Fibroblast of mammary gland (primary cell): ENCODE data around the gene HARBI1.

Experiments used
- DNase-seq: peaks from one replicate; pipeline ENCODE4 v3.0.0-alpha.2; 2010; ENCODE audit warnings: low read depth
- H3K4me3 ChIP-seq: 2 replicates; pipeline ENCODE4 v1.5.1; 2011; ENCODE audit warnings: low read depth, mild to moderate bottlenecking, low read length, moderate library complexity; ENCODE audit not compliant: control insufficient read depth
- TF ChIP-seq, protein P1 (sequence below): conservative IDR thresholded peaks from 2 replicates; pipeline ENCODE4 v1.5.1; 2011; ENCODE audit warnings: low read depth, low read length, inconsistent platforms; ENCODE audit not compliant: control insufficient read depth, insufficient read depth

HARBI1 gene

GRCh38 chr11:46600194-46600960 lies 16.6 kb downstream of the HARBI1 start:
- TF ChIP-seq, protein P1, sequence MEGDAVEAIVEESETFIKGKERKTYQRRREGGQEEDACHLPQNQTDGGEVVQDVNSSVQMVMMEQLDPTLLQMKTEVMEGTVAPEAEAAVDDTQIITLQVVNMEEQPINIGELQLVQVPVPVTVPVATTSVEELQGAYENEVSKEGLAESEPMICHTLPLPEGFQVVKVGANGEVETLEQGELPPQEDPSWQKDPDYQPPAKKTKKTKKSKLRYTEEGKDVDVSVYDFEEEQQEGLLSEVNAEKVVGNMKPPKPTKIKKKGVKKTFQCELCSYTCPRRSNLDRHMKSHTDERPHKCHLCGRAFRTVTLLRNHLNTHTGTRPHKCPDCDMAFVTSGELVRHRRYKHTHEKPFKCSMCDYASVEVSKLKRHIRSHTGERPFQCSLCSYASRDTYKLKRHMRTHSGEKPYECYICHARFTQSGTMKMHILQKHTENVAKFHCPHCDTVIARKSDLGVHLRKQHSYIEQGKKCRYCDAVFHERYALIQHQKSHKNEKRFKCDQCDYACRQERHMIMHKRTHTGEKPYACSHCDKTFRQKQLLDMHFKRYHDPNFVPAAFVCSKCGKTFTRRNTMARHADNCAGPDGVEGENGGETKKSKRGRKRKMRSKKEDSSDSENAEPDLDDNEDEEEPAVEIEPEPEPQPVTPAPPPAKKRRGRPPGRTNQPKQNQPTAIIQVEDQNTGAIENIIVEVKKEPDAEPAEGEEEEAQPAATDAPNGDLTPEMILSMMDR = no peak
- no peak overlapping the region for H3K4me3 ChIP-seq
- peak; percentile 56 for DNase-seq

GRCh38 chr11:46599340-46600193 lies 17.5 kb downstream of the HARBI1 start:
- TF ChIP-seq, protein P1 = no peak
- DNase-seq = peak; percentile 48
- H3K4me3 ChIP-seq = no peak overlapping the region

DNA sequence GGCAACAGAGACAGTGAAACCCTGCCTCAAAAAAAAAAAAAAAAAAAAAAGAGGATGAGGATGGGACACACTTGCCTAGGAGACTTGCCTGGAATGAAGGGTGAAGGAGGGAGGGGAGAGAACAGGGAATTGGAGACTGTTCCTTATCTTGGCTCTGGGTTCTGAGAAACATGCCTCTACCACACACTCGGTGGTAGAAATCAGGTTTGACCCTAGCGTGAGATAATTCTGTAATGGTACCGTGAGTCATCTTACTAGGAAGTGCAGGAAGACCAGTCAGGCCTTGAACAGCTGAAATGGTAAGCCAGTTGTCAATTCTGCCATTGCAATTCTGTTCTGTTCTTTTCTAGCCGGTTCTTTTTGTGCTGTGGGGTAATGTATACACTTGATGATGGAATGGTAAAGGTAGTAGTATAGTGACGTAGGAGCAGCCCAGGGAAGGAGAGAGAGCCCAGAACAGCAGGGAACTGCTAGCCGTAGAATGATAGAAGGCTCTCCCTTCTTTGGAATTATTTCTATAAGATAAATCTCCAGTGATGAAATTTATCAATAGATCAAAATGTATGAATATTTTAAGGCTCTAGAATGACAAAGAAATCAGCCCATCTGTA lies 19.3 kb downstream of the HARBI1 start:
- peak; percentile 40 for DNase-seq
- TF ChIP-seq, protein P1 = no peak
- no peak overlapping the region for H3K4me3 ChIP-seq

GRCh38 chr11:46597155-46597554 lies 19.9 kb downstream of the HARBI1 start:
- H3K4me3 ChIP-seq = no peak overlapping the region
- DNase-seq = no peak
- TF ChIP-seq, protein P1 = no peak

GRCh38 chr11:46594785-46595184 lies 22.2 kb downstream of the HARBI1 start:
- TF ChIP-seq, protein P1 = no peak
- DNase-seq = no peak
- no peak overlapping the region for H3K4me3 ChIP-seq

DNA sequence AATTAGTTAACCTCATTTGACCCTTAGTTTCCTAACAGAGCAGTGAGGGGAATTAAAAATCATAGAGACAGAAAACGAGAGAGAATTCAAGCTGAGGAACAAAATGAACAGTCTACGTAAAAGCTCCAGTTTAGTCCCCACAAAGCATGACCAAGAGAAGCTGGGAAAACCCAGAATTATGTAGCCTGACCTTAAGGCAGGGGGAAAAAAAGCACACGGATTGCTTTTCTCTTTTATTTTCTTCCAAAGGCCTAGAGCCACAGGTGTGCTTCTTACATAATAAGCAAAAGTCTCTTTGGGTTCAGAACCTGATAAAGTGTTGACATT lies 22.7 kb downstream of the HARBI1 start:
- TF ChIP-seq, protein P1 = no peak
- peak overlapping the region; percentile 89 for H3K4me3 ChIP-seq
- no peak for DNase-seq
